ENCODE measurements around the gene IKZF3.
"Not testable (repeated sequence)": the region's sequence is repeated elsewhere in the genome, so short reads cannot be mapped to it uniquely, and the experiment has no call there.

IKZF3 gene

DNA sequence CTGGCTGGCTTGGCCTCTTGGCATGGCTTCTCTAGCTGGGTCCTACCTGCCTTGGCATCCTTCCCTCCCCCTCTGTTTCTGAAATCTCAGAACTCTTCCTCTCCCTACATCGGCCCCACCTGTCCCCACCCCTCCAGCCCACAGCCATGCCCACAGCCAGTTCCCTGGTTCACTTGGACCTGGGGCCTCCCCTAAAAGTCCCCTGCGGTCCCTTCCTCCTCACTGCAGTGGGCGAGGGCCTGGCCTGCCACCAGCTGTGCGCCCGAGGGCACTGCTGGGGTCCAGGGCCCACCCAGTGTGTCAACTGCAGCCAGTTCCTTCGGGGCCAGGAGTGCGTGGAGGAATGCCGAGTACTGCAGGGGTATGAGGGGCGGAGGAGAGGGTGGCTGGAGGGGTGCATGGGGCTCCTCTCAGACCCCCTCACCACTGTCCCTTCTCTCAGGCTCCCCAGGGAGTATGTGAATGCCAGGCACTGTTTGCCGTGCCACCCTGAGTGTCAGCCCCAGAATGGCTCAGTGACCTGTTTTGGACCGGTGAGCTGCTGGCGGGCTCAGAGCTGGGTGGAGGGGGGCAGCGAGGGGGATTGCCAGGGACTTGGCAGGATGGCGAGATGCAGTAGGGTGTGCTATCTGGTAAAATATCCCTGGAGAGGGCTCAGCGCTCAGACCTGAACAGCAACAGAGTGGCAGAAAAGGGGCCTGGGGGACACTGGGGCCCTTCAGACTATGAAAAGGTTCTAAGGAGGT is 147.9 kb downstream of the IKZF3 start:
- H3K4me3 ChIP-seq (replicated peaks; ENCODE audit: low read depth, low read length): no peak overlapping the region
- TF ChIP-seq, protein P1, sequence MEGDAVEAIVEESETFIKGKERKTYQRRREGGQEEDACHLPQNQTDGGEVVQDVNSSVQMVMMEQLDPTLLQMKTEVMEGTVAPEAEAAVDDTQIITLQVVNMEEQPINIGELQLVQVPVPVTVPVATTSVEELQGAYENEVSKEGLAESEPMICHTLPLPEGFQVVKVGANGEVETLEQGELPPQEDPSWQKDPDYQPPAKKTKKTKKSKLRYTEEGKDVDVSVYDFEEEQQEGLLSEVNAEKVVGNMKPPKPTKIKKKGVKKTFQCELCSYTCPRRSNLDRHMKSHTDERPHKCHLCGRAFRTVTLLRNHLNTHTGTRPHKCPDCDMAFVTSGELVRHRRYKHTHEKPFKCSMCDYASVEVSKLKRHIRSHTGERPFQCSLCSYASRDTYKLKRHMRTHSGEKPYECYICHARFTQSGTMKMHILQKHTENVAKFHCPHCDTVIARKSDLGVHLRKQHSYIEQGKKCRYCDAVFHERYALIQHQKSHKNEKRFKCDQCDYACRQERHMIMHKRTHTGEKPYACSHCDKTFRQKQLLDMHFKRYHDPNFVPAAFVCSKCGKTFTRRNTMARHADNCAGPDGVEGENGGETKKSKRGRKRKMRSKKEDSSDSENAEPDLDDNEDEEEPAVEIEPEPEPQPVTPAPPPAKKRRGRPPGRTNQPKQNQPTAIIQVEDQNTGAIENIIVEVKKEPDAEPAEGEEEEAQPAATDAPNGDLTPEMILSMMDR (IDR thresholded peaks at IDR 0.05; ENCODE audit: low read depth, low read length, missing control alignments): no peak
- DNase-seq (ENCODE audit: extremely low read depth, low read depth): no peak

DNA sequence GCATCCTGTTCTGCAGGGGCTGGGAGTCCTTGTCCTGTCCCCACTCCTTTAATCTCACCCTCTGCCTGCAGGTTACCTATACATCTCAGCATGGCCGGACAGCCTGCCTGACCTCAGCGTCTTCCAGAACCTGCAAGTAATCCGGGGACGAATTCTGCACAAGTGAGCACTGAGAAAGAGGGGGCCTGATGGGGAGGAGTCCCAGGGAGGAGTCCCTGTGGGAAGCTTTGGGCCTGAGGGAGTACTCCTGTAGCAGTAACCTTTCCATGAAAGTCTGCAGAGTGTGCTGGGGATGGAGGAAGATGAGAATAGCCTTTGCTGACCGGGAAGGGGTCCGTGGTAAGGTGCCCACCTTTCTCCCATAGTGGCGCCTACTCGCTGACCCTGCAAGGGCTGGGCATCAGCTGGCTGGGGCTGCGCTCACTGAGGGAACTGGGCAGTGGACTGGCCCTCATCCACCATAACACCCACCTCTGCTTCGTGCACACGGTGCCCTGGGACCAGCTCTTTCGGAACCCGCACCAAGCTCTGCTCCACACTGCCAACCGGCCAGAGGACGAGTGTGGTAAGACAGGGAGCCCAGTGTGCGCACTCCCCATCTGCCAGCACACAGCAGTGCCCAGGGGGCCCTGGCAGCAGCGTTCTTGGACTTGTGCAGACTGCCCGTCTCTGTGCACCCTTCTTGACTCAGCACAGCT is 148.6 kb downstream of the IKZF3 start:
- no peak for DNase-seq (ENCODE audit: extremely low read depth, low read depth)
- TF ChIP-seq, protein P1 (IDR thresholded peaks at IDR 0.05; ENCODE audit: low read depth, low read length, missing control alignments): no peak
- no peak overlapping the region for H3K4me3 ChIP-seq (replicated peaks; ENCODE audit: low read depth, low read length)

DNA sequence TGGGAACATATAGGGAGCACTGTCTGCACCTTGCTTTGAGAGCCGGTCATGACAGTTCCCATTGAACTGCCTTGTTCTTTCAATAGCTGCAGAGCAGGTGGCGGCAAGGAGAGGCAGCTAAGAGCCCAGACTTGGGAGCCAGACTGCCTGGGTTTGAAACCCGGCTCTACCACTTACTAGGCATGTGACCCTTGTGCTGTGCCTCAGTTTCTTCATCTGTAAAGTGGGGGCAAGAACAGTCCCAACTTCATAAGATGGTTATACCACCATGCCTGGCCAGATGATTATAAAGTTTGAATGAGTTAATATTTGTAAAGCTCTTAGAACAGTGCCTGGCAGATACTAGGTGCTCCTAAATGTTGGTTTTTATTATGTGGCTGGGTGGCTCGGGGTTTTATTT is 149.9 kb downstream of the IKZF3 start:
- DNase-seq (ENCODE audit: extremely low read depth, low read depth): no peak
- TF ChIP-seq, protein P1 (IDR thresholded peaks at IDR 0.05; ENCODE audit: low read depth, low read length, missing control alignments): no peak
- H3K4me3 ChIP-seq (replicated peaks; ENCODE audit: low read depth, low read length): no peak overlapping the region

DNA sequence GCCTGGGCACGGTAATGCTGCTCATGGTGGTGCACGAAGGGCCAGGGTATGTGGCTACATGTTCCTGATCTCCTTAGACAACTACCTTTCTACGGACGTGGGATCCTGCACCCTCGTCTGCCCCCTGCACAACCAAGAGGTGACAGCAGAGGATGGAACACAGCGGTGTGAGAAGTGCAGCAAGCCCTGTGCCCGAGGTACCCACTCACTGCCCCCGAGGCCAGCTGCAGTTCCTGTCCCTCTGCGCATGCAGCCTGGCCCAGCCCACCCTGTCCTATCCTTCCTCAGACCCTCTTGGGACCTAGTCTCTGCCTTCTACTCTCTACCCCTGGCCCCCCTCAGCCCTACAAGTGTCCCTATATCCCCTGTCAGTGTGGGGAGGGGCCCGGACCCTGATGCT is 152.3 kb downstream of the IKZF3 start:
- no peak for DNase-seq (ENCODE audit: extremely low read depth, low read depth)
- TF ChIP-seq, protein P1 (IDR thresholded peaks at IDR 0.05; ENCODE audit: low read depth, low read length, missing control alignments): no peak
- H3K4me3 ChIP-seq (replicated peaks; ENCODE audit: low read depth, low read length): no peak overlapping the region

DNA sequence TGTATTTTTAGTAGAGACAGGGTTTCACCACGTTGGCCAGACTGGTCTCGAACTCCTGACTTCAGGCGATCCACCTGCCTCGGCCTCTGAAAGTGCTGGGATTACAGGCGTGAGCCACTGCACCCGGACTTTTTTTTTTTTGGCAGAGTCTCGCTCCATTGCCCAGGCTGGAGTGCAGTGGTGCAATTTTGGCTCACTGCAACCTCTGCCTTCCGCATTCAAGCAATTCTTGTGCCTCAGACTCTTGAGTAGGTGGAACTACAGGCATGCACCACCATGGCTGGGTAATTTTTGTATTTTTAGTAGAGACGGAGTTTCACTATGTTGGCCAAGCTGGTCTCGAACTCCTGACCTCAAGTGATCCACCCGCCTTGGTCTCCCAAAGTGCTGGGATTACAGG is 153.0 kb downstream of the IKZF3 start:
- DNase-seq (ENCODE audit: extremely low read depth, low read depth); H3K4me3 ChIP-seq (replicated peaks; ENCODE audit: low read depth, low read length): not testable (repeated sequence)

DNA sequence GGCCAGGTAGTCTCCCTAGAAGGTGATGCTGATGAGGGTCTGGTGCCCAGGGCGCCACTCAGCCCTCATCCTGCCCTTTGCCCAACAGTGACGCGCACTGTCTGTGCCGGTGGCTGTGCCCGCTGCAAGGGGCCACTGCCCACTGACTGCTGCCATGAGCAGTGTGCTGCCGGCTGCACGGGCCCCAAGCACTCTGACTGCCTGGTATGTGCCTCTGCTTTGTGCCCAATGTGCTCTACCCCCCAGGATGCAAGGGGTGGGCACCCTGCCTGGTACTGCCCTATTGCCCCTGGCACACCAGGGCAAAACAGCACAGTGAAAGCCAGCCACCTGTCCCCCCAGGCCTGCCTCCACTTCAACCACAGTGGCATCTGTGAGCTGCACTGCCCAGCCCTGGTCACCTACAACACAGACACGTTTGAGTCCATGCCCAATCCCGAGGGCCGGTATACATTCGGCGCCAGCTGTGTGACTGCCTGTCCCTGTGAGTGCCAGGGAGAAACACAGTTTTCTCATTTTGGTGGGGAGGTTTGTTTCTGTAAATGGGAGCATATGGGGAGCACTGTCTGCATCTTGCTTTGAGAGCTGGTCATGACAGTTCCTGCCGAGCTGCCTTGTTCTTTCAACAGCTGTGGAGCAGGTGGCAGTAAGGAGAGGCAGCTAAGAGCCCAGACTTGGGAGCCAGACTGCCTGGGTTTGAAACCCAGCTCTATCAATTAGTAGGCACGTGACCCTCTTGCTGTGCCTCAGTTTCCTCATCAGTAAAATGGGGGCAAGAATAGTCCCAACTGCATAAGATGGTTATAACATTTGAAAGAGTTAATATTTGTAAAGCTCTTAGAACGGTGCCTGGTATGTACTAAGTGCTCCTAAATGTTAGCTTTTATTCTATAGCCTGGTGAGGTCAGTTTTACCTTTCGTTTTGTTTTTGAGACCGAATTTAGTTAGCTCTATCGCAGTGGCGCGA is 153.8 kb downstream of the IKZF3 start:
- DNase-seq (ENCODE audit: extremely low read depth, low read depth): no peak
- TF ChIP-seq, protein P1 (IDR thresholded peaks at IDR 0.05; ENCODE audit: low read depth, low read length, missing control alignments): no peak
- H3K4me3 ChIP-seq (replicated peaks; ENCODE audit: low read depth, low read length): no peak overlapping the region

Data from HFF-Myc (cell line).